Fibroblast of mammary gland (primary cell): ENCODE measurements around the gene TOMM6.
A peak's percentile ranks its signal among the peaks of the same experiment; 100 is the strongest.
"Not testable (repeated sequence)": the region's sequence is repeated elsewhere in the genome, so short reads cannot be mapped to it uniquely, and the experiment has no call there.

Experiments used
- DNase-seq: peaks from one replicate; pipeline ENCODE4 v3.0.0-alpha.2; 2010; ENCODE audit warnings: low read depth
- H3K4me3 ChIP-seq: 2 replicates; pipeline ENCODE4 v1.5.1; 2011; ENCODE audit warnings: low read depth, mild to moderate bottlenecking, low read length, moderate library complexity; ENCODE audit not compliant: control insufficient read depth
- TF ChIP-seq, protein P1 (sequence below): conservative IDR thresholded peaks from 2 replicates; pipeline ENCODE4 v1.5.1; 2011; ENCODE audit warnings: low read depth, low read length, inconsistent platforms; ENCODE audit not compliant: control insufficient read depth, insufficient read depth

Gene TOMM6

DNA sequence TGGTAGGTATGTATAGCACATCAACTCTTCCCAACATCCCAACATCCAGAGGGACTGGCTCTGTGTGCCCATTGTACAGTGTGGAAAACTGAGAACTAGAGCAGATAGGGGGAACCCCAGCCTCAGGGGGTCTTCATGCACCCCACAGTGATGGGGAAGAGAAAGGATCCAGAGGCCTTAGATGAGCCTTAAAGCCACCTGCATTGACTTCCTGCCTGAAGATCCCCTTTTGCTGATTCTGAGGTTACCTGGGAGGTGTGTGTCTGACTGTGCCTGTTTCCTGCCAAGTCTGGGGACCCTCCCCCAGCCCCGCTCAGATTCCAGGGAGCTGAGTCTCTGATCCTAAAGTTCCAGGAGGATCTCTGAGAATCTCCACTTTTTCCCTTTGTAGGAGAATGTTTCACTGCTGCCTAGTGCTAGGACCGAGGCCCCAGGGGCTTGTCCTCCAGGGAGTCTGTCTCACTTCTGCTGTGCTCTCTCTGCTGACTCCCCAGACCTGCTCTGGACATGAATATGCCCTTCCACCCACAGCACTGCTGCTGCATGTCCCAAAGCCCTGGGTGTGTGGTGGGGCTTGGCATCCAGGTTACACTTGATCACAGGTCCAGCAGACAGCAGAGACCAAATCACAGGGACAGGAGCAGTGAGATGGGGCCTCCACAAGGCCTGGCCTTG, 27.5 kb upstream of the TOMM6 start:
- no peak overlapping the region for H3K4me3 ChIP-seq
- TF ChIP-seq, protein P1, sequence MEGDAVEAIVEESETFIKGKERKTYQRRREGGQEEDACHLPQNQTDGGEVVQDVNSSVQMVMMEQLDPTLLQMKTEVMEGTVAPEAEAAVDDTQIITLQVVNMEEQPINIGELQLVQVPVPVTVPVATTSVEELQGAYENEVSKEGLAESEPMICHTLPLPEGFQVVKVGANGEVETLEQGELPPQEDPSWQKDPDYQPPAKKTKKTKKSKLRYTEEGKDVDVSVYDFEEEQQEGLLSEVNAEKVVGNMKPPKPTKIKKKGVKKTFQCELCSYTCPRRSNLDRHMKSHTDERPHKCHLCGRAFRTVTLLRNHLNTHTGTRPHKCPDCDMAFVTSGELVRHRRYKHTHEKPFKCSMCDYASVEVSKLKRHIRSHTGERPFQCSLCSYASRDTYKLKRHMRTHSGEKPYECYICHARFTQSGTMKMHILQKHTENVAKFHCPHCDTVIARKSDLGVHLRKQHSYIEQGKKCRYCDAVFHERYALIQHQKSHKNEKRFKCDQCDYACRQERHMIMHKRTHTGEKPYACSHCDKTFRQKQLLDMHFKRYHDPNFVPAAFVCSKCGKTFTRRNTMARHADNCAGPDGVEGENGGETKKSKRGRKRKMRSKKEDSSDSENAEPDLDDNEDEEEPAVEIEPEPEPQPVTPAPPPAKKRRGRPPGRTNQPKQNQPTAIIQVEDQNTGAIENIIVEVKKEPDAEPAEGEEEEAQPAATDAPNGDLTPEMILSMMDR = no peak
- DNase-seq = no peak

DNA sequence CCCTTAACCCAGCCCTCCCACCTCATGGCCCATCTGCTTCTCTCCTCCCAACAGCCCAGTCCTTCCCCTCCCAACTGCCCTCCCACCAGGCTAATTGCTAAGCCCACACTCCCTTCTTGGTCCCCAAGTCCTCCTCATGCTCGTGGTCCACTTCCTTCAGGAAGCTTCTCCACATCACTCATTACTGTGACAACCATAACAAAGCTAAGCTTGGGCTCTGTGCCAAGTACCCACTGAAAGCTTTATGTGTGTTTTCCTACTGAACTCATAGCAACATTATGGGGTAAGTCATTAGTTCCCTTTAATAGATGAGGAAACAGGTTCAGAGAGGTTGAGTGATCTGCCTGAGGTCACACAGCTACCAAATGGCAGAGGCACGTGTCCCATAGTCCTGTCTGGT, 24.0 kb upstream of the TOMM6 start:
- TF ChIP-seq, protein P1 = no peak
- H3K4me3 ChIP-seq = no peak overlapping the region
- no peak for DNase-seq

DNA sequence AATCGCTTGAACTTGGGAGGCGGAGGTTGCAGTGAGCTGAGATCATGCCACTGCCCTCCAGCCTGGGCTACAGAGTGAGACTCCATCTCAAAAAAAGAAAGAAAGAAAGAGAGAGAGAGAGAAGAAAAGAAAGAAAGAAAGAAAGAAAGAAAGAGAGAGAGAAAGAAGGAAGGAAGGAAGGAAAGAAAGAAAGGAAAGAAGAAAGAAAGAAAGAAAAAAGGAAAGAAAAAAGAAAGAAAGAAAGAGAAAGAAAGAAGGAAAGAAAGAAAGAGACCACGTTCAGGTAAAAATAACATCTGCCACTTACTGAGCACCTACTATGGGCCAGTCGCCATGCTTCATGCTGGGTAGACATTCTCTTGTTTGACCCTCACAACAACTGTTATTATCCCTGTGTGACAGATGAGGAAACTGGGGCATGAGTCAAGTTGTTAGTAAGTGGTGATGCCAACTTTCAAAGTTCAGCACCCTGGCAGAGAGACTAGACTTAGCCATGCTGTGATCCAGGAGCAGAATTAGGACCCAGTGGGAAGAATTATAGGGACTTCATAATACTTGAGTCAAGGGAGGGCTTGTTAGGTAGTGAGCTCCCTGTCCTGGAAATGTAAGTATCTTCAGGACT, 21.3 kb upstream of the TOMM6 start:
- DNase-seq = peak; percentile 23
- H3K4me3 ChIP-seq = not testable (repeated sequence)

DNA sequence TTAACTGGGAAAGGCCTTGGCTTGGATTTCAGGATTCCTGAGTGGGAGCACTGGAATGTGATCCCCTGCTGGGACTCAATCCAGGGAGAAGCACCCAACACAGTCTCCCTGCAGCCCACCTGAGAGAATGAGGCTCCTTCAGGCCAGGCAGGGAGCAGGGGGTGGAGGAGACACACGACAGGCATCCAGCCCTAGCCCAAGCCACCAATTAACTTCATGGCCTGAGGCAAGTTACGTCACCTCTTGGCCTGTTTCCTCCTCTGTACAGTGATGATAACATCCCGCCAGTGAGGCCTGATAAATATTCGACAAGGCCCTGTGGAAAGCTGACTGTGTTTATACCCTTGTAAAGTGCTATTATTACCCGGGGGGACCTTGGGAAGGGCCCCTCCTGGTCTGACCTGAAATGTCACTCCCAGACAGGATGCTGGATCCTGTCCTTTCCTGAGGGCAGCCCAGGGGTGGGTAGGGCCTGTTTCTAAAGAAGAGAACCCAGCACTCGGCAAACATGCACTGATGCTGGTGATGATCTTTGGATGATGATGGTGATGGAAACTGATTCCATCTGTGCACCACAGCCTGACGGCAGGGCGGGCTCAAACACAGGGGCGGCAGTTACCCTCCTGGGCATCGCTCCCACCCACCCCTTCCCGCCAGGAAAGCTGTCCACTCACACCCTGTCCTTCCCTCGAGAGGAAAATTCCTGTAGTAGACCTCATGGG, 20.2 kb upstream of the TOMM6 start:
- no peak overlapping the region for H3K4me3 ChIP-seq

DNA sequence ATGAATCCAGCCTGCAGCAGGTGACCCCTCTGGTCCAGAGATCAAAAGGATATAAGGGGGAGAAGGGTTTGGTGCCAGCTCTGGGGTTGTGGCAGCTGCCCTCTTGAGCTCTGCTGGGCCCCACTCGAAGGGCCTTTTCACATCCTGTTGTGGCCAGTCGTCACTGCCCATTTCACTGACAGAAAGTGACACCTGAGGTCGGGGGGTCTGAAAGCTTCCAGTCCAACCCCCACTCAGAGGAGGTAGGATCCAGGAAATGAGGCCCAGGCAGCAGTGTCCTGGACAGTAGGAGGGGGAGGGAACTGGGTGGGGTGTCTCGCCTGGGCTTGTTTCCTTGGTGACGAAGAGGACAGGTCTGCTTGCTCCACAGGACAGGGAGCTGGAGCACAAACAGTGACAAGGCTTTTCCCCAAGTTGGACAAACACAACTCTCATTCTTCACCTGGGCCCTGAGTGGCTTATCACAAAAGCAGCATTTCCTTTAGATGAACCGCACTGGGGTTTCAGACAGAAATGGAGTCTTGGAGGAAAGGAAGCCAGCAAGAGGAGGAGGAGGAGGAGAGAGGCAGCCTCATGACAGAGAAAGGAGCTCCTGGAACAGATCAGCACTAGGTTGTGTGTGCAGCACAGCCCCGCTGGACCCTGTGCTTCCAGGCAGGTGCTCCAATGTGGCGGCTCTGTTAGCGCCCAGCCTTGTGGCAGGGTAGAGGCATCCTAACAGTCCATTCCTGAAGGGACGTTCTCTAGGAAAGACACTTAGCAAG, 18.8 kb upstream of the TOMM6 start:
- no peak overlapping the region for H3K4me3 ChIP-seq
- no peak for DNase-seq

More for the DNA sequence above, 20.2 kb upstream of the TOMM6 start:
- TF ChIP-seq, protein P1 = no peak
- peak; percentile 77 for DNase-seq

DNA sequence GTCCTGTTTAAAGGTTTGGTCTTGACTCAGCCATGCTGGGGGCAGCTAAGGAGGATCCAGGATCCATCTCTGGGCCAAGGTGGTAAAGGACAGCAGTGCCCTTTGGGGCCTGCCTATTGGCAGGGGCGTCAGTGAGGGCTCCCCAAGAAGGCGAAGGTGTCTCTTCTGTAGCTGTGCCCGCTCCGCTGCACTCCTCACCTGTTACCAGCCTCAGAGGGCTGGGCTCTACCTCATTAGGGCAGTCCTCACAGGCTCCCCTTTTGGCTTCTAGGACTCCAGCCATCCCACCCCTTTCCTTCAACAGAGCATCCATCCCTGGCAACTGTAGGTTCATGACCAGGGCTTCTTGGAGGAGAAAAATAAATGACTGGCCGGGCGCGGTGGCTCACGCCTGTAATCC, 18.1 kb upstream of the TOMM6 start:
- TF ChIP-seq, protein P1 = no peak
- no peak for DNase-seq
- no peak overlapping the region for H3K4me3 ChIP-seq

More for the DNA sequence above, 18.8 kb upstream of the TOMM6 start:
- TF ChIP-seq, protein P1 = no peak
